SH-SY5Y (cell line): Measurements from ENCODE around the gene SPRY4.

Experiments used
- GATA2 ChIP-seq: IDR thresholded peaks from 2 replicates; pipeline ENCODE4 v1.6.1; 2011; ENCODE audit warnings: mild to moderate bottlenecking, low read depth, low read length
- GATA3 ChIP-seq: IDR thresholded peaks from 2 replicates; pipeline ENCODE4 v1.6.1; 2011; ENCODE audit warnings: low read depth, mild to moderate bottlenecking, low read length, moderate library complexity

SPRY4 gene

DNA sequence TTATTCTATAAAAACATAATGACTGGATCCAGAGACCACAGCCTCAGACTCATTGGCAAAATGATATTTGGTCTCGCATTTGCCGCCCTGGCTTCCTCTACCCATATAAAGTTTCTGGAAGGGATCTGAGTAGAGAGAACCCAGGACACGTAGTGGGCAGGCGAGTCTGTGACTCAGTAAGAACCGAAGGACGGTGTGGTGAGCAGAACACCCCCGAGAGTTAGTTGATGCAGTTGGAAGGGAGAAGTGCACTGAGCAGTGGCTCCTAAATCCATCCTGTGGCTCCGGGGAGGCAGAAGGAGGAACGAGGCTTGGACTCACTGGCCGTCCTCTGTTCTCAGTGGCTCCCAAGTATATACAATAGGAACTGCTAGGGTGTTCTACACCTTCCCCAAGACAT lies 11.5 kb downstream of the SPRY4 start:
- TF ChIP-seq GATA2: no peak
- no peak for TF ChIP-seq GATA3

DNA sequence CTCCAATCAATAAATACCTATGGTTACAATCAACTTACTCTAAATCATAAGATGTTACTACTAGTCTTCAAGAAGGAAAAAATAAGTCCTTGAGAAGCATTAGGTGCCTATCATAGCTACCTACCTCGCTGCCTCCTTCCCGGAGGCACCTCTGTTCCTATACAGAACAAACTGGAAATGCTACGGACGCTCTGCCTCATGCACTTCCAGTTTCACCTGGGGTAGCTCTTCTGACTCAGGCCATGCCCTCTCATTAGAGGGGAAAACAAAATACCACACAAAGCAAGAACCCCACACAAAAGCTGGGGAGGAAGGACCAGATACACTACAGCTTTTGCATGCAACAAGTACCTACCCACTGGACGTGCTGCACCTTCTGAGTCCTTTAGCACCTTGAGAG lies 12.4 kb downstream of the SPRY4 start:
- no peak for TF ChIP-seq GATA2
- no peak for TF ChIP-seq GATA3

DNA sequence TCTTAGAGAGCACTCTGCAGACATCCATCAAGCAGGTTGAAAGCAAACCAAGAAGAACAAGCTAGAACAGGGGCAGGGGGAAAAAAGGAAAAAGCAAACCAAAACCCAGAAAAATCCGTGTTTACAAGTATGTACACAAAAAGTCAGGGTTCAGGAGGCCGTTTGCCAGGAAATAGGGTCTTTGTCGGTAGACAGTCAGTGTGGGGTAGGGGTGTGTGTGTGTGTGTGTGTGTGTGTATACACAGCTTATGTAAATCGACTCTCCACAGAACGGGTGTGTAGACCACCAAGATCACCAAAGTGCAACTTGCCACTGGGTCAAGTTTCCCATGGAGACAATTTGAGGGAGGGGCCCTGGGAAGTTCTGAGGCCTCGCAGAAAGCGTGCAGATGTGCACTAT lies 13.1 kb downstream of the SPRY4 start:
- TF ChIP-seq GATA2: no peak
- no peak for TF ChIP-seq GATA3

DNA sequence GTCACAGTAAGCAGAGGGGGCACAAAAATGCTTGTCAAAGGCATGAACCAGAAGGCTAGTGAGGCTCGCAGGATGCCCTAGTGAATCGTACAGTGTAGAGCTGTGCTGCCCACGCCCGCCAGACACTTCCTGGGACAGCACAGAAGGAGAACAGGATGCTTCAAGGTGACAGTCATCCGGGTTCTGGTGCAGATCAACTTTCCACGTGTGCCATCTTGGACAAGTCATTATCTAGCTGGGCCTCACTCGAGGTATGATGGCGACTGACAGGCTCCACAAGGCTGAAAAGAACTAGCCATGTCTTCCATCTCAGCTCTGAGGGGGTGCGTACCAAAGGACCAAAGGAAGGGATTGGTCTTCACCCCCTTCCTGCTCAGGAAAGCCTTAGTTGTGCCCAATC lies 14.0 kb downstream of the SPRY4 start:
- TF ChIP-seq GATA2: no peak
- TF ChIP-seq GATA3: no peak

DNA sequence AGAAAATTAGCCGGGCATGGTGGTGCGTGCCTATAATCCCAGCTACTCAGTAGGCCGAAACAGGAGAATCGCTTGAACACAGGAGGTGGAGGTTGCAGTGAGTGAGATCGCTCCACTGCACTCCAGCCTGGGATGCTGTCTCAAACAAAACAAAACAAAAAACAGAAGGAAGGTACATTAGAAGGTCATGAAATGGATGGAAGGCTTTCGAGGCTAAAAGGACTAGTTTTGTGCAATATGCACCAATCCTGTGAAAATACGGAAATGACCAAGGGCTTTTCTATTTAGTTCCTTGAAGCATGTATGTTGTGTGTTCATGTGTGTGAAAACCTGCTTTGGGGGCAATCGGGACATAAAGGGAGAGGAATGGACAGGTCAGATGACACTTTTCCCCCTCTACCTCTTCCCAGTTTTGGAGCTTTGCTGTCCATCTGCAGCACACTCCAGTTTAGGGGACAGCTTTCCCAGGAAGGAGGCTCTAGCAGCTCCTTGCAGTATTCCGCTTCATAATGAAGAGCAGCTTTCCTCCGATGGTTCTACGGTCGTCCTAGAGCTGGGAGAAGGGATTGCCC lies 15.0 kb downstream of the SPRY4 start:
- no peak for TF ChIP-seq GATA3
- TF ChIP-seq GATA2: no peak

DNA sequence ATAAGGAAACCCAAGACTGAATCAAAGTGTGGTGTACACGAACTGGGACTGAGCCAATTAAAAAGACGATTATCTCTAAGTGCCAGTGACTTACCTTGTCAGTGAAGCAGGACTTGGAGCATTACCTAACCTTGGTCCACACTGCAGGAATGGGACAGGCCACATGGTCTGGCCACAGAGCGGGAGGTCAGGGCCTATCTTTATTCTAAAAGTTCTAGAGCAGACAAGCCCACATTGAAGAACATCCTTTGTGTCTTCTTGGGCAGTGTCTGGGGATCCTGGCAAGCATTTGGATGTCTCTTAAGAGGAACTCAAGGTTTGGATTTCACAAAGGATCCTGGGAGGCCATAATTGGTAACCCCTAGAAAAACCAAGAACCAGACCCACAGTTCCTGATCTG lies 16.5 kb downstream of the SPRY4 start:
- TF ChIP-seq GATA3: no peak
- no peak for TF ChIP-seq GATA2

DNA sequence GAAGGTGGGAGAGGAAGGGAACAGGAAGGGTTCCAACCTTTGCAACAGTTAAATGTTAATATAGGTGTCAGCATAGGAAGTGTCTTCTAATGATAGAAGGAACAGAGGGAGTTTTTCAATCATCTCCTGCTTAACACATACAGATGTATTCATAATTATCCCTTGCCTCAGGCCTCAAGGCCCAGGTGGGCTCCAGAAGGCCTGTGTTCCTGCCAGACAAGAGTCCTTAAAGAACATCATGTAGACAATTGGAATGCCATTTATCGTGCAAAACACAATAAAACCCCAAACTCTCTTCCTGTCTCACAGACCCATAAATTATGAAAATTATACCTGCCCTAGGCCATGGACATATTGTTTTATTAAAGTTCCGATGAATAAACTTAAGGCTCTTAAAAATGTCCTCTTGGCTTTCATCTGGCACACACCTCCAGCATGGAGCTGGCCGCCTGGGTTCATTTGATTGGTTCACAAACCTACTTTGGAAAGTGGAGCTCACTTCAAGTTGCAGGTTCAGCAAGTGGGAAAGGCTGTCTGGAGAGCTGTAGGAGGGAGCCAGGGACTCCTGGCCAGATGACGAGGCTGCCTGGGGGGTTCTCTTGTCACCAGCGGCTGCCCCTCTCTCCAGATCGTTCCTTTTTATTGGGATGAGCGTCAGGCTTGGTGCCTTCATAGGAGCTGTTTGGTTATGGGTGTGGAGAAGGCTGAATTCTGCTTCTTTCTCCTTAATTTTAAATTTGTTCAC lies 17.5 kb downstream of the SPRY4 start:
- TF ChIP-seq GATA3 (no peak), GATA2 (no peak)

DNA sequence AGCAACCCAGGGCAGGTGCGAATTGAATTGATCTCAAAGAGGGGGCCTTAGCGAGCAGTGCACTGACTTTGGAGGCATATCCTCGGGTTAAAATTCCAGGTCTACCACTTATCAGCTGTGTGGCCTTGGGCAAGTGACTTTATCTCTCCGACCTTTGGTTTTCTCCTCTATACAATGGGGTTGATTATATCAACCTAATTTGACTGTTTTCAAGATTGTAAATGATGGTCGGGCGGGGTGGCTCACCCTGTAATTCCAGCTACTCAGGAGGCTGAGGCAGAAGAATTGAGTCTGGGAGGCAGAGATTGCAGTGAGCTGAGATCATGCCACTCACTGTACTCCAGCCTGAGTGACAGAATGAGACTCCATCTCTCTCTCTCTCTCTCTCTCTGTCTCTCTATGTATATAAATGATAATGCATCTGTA lies 18.7 kb downstream of the SPRY4 start:
- no peak for TF ChIP-seq GATA3
- no peak for TF ChIP-seq GATA2

DNA sequence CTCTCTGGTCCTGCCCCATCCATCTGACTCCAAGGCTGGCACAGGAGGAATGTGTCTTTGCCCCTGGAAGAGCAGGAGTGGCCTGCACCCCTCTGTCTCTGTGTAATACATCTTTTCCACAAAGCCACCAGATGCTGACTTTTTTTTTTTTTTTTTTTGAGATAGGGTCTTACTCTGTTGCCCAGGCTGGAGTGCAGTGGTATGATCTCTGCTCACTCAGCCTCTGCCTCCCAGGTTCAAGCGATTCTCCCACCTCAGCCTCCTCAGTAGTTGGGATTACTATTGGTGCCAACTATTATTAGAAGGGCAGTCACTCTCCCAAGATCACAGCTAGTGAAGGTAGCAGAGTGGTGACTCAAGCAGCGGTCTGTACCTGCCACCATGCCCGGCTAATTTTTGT lies 19.6 kb downstream of the SPRY4 start:
- TF ChIP-seq GATA2 (no peak), GATA3 (no peak)

DNA sequence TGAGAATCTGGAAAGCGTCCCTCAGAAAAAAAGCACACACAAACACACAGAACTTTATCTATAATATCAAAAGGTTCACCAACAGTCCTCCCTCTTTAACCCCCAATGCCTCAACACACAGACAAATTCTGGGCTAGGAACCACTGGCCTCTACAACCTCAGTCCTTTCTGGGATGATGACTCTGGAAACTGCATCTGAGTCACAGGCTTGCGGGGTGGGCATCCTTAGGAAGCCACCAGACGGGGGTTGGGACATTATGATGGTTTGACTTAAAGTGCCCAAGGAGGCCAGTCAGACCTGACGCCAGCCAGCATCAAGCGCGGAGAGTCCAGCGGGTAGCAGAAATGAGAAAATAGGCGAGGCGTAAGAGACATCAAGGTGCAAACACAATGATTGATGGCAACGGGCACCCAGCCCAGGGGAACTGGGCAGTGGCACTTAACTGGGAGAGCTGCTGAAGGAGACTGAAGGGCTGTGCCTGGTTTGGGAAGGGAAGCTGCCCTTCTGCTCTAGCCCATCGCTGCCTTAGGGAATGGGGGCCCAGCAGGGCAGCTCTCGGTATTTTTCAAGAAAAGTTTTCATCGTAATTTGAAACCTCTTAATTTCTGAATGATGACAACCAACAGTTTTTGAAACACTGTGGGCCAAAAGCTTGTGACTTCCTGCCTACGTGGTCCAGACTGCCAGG lies 20.7 kb downstream of the SPRY4 start:
- TF ChIP-seq GATA3 (no peak), GATA2 (no peak)

DNA sequence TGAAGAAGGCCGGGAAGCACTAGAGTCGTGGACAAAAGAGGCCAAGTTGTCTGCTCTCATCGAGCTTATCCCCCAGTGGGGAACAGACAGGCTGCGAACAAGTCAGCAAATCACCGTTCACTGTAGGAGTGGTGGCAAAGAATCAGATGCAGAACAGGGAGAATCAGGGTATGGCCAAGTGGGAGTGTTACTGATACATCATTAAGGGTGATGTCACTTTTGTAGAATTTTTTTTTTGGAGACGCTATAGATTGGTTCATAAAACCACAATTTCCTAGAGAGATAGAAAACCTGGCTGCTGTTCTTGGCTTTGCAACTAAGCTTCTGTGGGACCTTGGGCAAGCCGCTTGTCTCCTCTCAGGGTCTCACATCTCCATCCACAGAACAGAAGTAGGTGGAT lies 21.3 kb downstream of the SPRY4 start:
- no peak for TF ChIP-seq GATA3
- no peak for TF ChIP-seq GATA2

DNA sequence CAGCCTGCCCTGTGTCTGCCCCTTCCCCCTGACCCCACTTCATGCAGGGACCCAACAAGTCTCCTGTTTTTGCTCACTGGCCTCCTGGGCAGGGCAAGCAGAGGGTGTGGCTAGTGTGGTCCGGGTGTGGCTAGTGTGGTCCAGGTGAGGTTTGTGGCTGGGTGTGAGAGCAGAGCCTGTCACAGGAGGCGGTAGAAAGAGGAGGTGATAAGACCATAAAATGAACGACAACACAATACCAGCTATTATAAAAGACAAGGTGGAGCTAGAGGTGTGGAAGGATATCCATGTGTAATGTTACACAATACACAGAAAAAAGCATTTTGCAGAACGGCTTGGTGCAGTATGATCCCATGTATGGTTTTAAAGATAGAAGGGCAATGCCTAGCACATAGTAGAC lies 23.3 kb downstream of the SPRY4 start:
- TF ChIP-seq GATA3: no peak
- no peak for TF ChIP-seq GATA2

DNA sequence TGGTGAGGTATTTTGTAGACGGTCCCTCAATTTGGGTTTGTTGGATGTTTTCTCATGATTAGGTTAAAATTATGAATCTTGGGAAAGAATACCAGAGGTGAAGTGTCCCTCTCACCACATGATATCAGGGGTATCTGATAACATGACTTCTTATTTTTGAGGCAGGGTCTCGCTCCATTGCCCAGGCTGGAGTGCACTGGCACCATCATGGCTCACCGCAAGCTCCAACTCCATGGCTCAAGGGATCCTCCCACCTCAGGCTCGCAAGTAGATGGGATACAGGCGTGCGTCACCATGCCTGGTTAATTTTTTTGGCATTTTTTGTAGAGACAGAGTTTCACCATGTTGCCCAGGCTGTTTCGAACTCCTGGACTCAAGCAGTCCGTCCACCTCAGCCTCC lies 24.1 kb downstream of the SPRY4 start:
- TF ChIP-seq GATA2 (no peak), GATA3 (no peak)

DNA sequence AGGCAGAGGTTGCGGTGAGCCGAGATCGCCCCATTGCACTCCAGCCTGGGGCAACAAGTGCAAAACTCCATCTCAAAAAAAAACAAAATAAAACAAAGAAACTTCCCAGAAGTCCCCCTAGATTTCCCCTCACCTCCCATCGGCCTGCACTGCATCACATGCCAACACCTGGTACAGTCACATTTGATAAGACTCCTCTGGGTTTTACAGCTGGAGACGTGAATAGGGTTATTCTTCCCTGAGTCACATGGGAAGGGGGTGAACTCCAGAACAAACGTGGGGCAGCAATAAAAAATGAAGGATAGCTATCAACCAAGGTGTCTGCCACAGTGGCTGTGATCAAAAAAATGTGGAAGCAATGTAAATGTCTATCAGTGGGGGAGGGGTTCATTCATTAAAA lies 26.0 kb downstream of the SPRY4 start:
- no peak for TF ChIP-seq GATA2
- TF ChIP-seq GATA3: no peak

DNA sequence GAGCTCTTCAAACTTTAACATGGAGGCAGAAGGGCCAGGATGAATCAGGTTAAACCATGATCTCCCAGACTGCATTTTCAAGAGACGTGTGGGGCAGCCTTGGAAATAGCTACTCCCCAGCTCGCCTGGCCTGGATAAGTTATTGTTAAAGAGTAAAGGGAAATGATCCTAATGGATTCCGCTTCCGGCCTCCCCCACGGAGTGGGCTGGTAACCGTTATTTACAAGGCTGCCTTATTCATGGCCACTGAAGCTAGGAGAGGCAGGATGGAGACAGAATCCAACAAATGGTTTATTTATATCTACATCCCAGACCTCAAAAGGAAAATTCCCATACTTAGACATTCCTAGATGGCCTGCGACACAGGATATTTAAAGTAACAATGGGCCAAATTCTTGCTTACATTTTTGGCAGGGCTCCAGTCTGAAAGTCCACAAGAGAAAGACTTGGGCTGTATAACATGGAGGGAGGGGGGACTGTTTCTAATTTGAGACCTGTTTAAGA lies 27.9 kb downstream of the SPRY4 start:
- TF ChIP-seq GATA2: no peak
- TF ChIP-seq GATA3: no peak
